GM10248 (cell line): Measurements from ENCODE around the gene ANKRD60.

Experiments used
- CTCF ChIA-PET: fragments of 300-600 bp; sonication (Branson Sonifier 250); formaldehyde crosslinking; extraction: SDS; loops from one replicate; lab custom pipeline; 2021; ENCODE audit warnings: antibody characterized with exemption; lab: Yijun Ruan, JAX
- POLR2A ChIA-PET: fragments of 350-650 bp; sonication (Branson Sonifier 250); formaldehyde crosslinking; extraction: SDS; loops from one replicate; lab custom pipeline; 2020; ENCODE audit warnings: antibody characterized with exemption; lab: Yijun Ruan, JAX
- DNase-seq: peaks from one replicate; pipeline ENCODE4 v3.0.0; 2012; ENCODE audit errors: extremely low spot score
- TF ChIP-seq, protein P1 (sequence below): IDR thresholded peaks from 2 replicates; pipeline ENCODE4 v1.5.1; 2012; ENCODE audit warnings: mild to moderate bottlenecking, low read depth; ENCODE audit errors: extremely low read depth, missing control alignments, control extremely low read depth

Gene ANKRD60

DNA sequence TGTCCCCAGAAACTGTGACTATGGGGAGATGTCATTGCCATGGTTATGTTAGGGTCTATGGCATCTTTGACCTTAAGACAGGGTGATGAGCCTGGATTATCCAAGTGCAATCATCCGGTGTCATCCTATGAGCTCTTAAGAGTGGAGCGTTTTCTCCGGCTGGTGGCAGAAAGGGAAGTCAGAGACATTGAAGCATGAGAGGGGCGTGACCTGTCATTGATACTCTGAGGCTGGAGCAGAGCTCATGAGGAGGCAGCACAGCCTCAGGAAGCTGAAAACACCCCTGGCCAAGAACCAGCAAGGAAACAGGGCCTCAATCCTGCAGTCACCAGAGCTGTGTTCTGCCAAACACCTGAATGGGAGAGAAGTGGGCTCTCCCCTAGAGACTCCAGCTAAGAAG is 59.6 kb downstream of the ANKRD60 start:
- TF ChIP-seq, protein P1, sequence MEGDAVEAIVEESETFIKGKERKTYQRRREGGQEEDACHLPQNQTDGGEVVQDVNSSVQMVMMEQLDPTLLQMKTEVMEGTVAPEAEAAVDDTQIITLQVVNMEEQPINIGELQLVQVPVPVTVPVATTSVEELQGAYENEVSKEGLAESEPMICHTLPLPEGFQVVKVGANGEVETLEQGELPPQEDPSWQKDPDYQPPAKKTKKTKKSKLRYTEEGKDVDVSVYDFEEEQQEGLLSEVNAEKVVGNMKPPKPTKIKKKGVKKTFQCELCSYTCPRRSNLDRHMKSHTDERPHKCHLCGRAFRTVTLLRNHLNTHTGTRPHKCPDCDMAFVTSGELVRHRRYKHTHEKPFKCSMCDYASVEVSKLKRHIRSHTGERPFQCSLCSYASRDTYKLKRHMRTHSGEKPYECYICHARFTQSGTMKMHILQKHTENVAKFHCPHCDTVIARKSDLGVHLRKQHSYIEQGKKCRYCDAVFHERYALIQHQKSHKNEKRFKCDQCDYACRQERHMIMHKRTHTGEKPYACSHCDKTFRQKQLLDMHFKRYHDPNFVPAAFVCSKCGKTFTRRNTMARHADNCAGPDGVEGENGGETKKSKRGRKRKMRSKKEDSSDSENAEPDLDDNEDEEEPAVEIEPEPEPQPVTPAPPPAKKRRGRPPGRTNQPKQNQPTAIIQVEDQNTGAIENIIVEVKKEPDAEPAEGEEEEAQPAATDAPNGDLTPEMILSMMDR = no peak
- DNase-seq = no peak
- ChIA-PET POLR2A (no interaction called here), CTCF (interaction anchor here (4.5 kb wide), 1 partner anchor 11 kb away, joined by 23 read pairs; no protein-coding TSS in a partner anchor)

DNA sequence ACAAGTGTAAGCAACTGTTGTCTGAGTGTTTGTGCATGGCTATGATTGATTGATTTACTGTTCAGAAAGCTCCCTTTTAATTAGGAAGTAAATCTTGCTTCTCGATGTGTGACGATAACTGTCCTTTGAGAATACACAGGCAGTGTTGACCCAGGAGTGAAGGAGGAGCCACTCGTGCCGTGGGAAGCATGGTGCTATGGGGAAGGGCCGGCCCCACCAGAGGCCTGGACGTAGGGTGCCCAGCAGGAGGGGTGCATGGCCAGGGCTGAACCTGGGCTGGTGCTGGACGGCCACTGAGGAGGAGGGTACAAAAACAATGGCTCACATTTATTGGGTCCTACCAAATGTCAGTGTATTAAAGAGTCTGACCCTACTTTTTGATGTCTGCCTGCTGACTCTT is 60.7 kb downstream of the ANKRD60 start:
- CTCF ChIA-PET = interaction anchor here (4.5 kb wide), 1 partner anchor 12 kb away, joined by 23 read pairs; no protein-coding TSS in a partner anchor
- no peak for DNase-seq
- POLR2A ChIA-PET = no interaction called here
- TF ChIP-seq, protein P1 = no peak
